Measurements from ENCODE around the gene ANKRD36C.
"Not testable (repeated sequence)": the region's sequence is repeated elsewhere in the genome, so short reads cannot be mapped to it uniquely, and the experiment has no call there.

ANKRD36C gene

DNA sequence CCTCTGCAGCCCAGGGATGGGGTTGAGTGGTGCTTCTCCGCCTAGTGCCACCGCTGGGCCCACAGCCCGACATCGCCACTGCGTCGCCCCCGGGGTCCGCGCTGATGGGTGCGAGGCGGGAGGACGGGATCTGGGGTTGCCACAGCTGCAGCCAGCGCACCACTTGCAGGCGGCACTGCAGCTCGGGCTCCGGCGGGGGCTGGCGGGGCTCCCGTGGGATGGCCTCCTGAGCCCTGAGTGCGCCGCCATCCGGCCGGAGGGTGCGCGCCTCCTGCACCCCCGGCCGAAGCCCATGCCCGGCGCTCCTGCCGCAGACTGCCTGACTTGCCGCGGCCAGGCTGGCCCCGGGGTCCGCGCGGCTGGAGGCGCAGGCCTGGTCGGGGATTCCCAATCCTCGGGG, 478 bp upstream of the ANKRD36C start:
- not testable (repeated sequence) for H3K4me1 ChIP-seq (ENCODE audit: insufficient read depth, low read length)

DNA sequence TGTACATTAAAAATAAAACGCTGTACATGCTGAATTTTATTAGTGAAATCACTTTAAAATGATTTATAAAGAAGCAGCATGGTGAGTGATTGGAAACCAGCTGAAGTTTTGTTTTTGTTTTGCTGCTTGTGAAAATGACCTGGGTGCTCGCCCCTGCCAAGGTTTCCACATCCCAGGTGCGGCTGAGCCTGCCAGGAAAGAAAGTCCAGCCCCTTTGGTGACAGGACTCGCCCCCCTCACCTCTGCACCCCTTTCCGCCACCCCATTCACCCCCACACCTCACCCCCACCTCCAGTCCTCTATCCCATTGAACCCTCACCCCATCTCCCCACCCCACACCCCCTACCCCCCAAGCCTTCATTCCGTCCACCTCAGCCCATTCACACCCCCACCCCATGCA, 740 bp downstream of the ANKRD36C start:
- not testable (repeated sequence) for H3K9ac ChIP-seq (ENCODE audit: low read depth, low read length); H3K4me1 ChIP-seq (ENCODE audit: insufficient read depth, low read length); H3K27me3 ChIP-seq (ENCODE audit: insufficient read depth, low read length); H3K9me3 ChIP-seq (ENCODE audit: insufficient read depth, low read depth, low read length); H3K27ac ChIP-seq (ENCODE audit: low read length); H3K4me3 ChIP-seq (ENCODE audit: low read length); H3K36me3 ChIP-seq (ENCODE audit: insufficient read depth, low read depth, low read length)

More for the DNA sequence above, 478 bp upstream of the ANKRD36C start:
- Histone ChIP-seq H3K9ac (ENCODE audit: low read depth, low read length) (peak overlapping the region; percentile 75; the same call in 1 of the 2 replicates), H3K4me3 (ENCODE audit: low read length) (peak overlapping the region; percentile 78; the same call in 1 of the 2 replicates)
- H3K27ac ChIP-seq (ENCODE audit: low read length); H3K36me3 ChIP-seq (ENCODE audit: insufficient read depth, low read depth, low read length); H3K9me3 ChIP-seq (ENCODE audit: insufficient read depth, low read depth, low read length); H3K27me3 ChIP-seq (ENCODE audit: insufficient read depth, low read length): not testable (repeated sequence)

- H3K27me3 ChIP-seq (ENCODE audit: insufficient read depth, low read length); H3K4me1 ChIP-seq (ENCODE audit: insufficient read depth, low read length); H3K4me3 ChIP-seq (ENCODE audit: low read length); H3K36me3 ChIP-seq (ENCODE audit: insufficient read depth, low read depth, low read length); H3K9me3 ChIP-seq (ENCODE audit: insufficient read depth, low read depth, low read length); H3K27ac ChIP-seq (ENCODE audit: low read length); H3K9ac ChIP-seq (ENCODE audit: low read depth, low read length): not testable (repeated sequence)
These were observed 40.0 kb downstream of the ANKRD36C start for GRCh38 chr2:95951662-95952061.

DNA sequence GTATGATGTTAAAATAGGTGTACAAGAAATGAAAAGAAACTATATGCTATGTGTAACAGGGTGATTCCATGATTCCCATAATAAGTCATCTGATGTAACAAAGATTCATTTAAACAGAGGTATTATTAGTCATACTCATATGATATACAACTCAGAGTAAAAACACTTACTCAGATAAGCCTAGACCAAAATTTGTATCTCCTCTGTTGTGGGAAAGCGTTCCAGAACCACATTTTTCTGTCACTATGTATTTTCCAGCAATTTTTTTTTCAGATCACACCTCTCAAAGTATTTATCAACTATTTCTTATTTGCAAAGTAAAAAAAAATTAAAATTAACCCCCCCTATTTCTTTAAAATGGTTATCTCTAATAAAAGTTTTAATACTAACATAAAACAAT, 43.6 kb downstream of the ANKRD36C start:
- H3K27me3 ChIP-seq (ENCODE audit: insufficient read depth, low read length); H3K36me3 ChIP-seq (ENCODE audit: insufficient read depth, low read depth, low read length); H3K4me3 ChIP-seq (ENCODE audit: low read length); H3K9ac ChIP-seq (ENCODE audit: low read depth, low read length); H3K4me1 ChIP-seq (ENCODE audit: insufficient read depth, low read length); H3K27ac ChIP-seq (ENCODE audit: low read length): not testable (repeated sequence)
- H3K9me3 ChIP-seq (ENCODE audit: insufficient read depth, low read depth, low read length) = peaks cover 11% of the 10 kb centered on the region; the same call in 1 of the 2 replicates

DNA sequence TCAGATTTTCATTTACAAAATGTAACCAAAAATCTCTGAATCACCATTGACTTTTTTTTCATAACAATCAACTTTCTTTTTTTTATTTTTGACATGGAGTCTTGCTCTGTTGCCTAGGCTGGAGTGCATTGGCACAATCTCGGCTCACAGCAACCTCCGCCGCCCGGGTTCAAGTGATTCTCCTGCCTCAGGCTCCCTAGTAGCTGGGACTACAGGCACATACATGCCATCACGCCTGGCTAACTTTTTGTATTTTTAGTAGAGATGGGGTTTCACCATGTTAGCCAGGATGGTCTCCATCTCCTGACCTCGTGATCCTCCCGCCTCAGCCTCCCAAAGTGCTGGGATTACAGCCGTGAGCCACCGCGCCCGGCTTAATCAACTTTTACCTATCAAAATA, 51.7 kb downstream of the ANKRD36C start:
- not testable (repeated sequence) for H3K4me3 ChIP-seq (ENCODE audit: low read length); H3K36me3 ChIP-seq (ENCODE audit: insufficient read depth, low read depth, low read length); H3K9ac ChIP-seq (ENCODE audit: low read depth, low read length); H3K9me3 ChIP-seq (ENCODE audit: insufficient read depth, low read depth, low read length); H3K4me1 ChIP-seq (ENCODE audit: insufficient read depth, low read length); H3K27ac ChIP-seq (ENCODE audit: low read length); H3K27me3 ChIP-seq (ENCODE audit: insufficient read depth, low read length)

GRCh38 chr2:95930740-95931139, 60.9 kb downstream of the ANKRD36C start:
- H3K9me3 ChIP-seq (ENCODE audit: insufficient read depth, low read depth, low read length); H3K27me3 ChIP-seq (ENCODE audit: insufficient read depth, low read length); H3K4me3 ChIP-seq (ENCODE audit: low read length); H3K4me1 ChIP-seq (ENCODE audit: insufficient read depth, low read length); H3K36me3 ChIP-seq (ENCODE audit: insufficient read depth, low read depth, low read length); H3K27ac ChIP-seq (ENCODE audit: low read length); H3K9ac ChIP-seq (ENCODE audit: low read depth, low read length): not testable (repeated sequence)

DNA sequence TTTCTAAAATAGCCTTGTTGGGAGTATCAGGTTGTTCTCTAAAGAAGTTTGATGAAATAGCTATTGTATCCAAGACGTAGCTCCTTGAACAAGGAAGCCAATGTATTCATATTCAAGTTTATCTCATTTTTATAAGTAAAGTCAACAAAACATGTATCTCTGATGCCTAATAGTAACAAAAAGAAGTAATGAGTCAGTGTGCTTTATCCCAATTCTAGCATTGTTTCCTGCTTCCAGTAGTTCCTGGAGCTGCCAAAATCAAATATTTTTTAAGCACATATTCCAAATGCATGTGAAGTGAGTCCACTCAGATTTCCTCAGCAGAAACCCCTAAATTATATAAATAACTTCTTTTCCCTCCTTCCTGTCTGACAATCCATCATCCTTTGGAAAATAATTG, 74.6 kb downstream of the ANKRD36C start:
- not testable (repeated sequence) for H3K36me3 ChIP-seq (ENCODE audit: insufficient read depth, low read depth, low read length); H3K9ac ChIP-seq (ENCODE audit: low read depth, low read length); H3K4me3 ChIP-seq (ENCODE audit: low read length); H3K4me1 ChIP-seq (ENCODE audit: insufficient read depth, low read length); H3K27me3 ChIP-seq (ENCODE audit: insufficient read depth, low read length); H3K9me3 ChIP-seq (ENCODE audit: insufficient read depth, low read depth, low read length); H3K27ac ChIP-seq (ENCODE audit: low read length)

DNA sequence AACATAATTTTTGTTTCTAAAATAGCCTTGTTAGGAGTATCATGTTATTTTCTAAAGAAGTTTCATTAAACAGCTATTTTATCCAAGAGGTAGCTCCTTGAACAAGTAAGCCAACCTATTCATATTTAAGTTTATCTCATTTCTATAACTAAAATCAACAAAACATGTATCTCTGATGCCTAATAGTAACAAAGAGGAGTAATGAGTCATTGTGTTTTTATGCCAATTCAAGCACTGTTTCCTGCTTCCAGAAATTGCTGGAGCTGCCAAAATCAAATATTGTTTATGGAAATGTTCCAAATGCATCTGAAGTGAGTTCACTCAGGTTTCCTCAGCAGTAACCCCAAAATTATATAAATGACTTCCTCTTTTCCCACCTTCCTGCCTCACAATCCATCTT, 76.5 kb downstream of the ANKRD36C start:
- H3K9ac ChIP-seq (ENCODE audit: low read depth, low read length); H3K36me3 ChIP-seq (ENCODE audit: insufficient read depth, low read depth, low read length); H3K27ac ChIP-seq (ENCODE audit: low read length); H3K27me3 ChIP-seq (ENCODE audit: insufficient read depth, low read length); H3K9me3 ChIP-seq (ENCODE audit: insufficient read depth, low read depth, low read length); H3K4me1 ChIP-seq (ENCODE audit: insufficient read depth, low read length); H3K4me3 ChIP-seq (ENCODE audit: low read length): not testable (repeated sequence)

GRCh38 chr2:95911431-95911830, 80.2 kb downstream of the ANKRD36C start:
- not testable (repeated sequence) for H3K4me1 ChIP-seq (ENCODE audit: insufficient read depth, low read length); H3K4me3 ChIP-seq (ENCODE audit: low read length); H3K9ac ChIP-seq (ENCODE audit: low read depth, low read length); H3K27ac ChIP-seq (ENCODE audit: low read length); H3K9me3 ChIP-seq (ENCODE audit: insufficient read depth, low read depth, low read length); H3K36me3 ChIP-seq (ENCODE audit: insufficient read depth, low read depth, low read length); H3K27me3 ChIP-seq (ENCODE audit: insufficient read depth, low read length)

DNA sequence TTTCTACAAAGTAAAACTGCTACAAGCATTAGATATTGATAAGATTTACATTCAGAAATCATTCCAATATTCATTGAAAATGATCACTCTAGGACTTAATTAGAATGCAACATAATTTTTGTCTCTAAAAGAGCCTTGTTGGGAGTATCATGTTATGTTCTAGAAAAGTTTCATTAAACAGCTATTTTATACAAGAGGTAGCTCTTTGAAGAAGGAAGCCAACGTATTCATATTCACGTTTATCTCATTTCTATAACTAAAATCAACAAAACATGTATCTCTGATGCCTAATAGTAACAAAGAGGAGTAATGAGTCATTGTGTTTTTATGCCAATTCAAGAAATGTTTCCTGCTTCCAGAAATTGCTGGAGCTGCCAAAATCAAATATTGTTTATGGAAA, 97.2 kb downstream of the ANKRD36C start:
- H3K36me3 ChIP-seq (ENCODE audit: insufficient read depth, low read depth, low read length); H3K27ac ChIP-seq (ENCODE audit: low read length); H3K4me1 ChIP-seq (ENCODE audit: insufficient read depth, low read length); H3K4me3 ChIP-seq (ENCODE audit: low read length); H3K9me3 ChIP-seq (ENCODE audit: insufficient read depth, low read depth, low read length); H3K27me3 ChIP-seq (ENCODE audit: insufficient read depth, low read length); H3K9ac ChIP-seq (ENCODE audit: low read depth, low read length): not testable (repeated sequence)

DNA sequence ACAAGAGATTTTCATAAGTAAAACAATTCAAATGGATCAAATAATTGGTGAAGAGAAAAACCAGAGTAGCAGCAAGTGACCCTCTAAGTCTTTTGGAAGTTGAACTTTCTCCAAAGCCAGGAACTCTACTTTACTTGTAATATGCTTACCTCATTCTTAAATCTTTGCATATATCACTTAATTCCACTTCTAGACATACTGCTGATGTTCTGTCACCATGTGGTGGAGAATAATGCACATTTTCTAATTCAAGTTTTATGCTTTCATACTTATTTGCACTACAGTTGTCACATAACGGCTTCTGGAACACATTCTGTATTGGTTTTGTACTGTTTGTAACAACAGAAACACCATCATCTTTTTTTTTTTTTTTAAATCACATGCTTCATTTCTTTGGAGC, 123.7 kb downstream of the ANKRD36C start:
- not testable (repeated sequence) for H3K4me3 ChIP-seq (ENCODE audit: low read length); H3K9ac ChIP-seq (ENCODE audit: low read depth, low read length); H3K27me3 ChIP-seq (ENCODE audit: insufficient read depth, low read length); H3K36me3 ChIP-seq (ENCODE audit: insufficient read depth, low read depth, low read length); H3K4me1 ChIP-seq (ENCODE audit: insufficient read depth, low read length); H3K27ac ChIP-seq (ENCODE audit: low read length); H3K9me3 ChIP-seq (ENCODE audit: insufficient read depth, low read depth, low read length)

GRCh38 chr2:95867047-95867677, 124.5 kb downstream of the ANKRD36C start:
- H3K36me3 ChIP-seq (ENCODE audit: insufficient read depth, low read depth, low read length); H3K4me1 ChIP-seq (ENCODE audit: insufficient read depth, low read length); H3K4me3 ChIP-seq (ENCODE audit: low read length); H3K27ac ChIP-seq (ENCODE audit: low read length); H3K9me3 ChIP-seq (ENCODE audit: insufficient read depth, low read depth, low read length); H3K27me3 ChIP-seq (ENCODE audit: insufficient read depth, low read length); H3K9ac ChIP-seq (ENCODE audit: low read depth, low read length): not testable (repeated sequence)

GRCh38 chr2:95862121-95862520, 129.5 kb downstream of the ANKRD36C start:
- not testable (repeated sequence) for H3K9ac ChIP-seq (ENCODE audit: low read depth, low read length); H3K9me3 ChIP-seq (ENCODE audit: insufficient read depth, low read depth, low read length); H3K27ac ChIP-seq (ENCODE audit: low read length); H3K4me1 ChIP-seq (ENCODE audit: insufficient read depth, low read length); H3K36me3 ChIP-seq (ENCODE audit: insufficient read depth, low read depth, low read length); H3K4me3 ChIP-seq (ENCODE audit: low read length); H3K27me3 ChIP-seq (ENCODE audit: insufficient read depth, low read length)
